ENCODE measurements around the gene RORC.

DNA sequence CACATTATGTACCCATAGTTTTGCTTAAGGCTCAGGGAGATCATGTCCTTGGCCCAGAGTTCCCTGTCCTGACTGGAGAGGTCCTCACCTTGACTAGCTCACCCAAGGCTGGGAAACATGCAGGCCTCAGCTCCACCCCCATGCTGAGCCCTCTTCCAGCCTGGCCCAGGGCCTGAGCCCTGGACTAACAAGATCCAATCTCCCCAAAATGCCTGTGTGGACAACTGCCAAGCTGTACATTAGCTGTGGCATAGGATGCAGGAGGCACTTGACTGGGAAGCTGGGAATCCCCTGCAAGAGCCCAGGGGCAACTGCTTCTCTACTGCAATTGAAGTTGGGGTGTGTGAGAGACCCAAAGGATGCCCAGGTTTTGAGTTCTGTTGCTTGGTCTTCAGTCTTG, 28.4 kb downstream of the RORC start:
- TF ChIP-seq, protein P1, sequence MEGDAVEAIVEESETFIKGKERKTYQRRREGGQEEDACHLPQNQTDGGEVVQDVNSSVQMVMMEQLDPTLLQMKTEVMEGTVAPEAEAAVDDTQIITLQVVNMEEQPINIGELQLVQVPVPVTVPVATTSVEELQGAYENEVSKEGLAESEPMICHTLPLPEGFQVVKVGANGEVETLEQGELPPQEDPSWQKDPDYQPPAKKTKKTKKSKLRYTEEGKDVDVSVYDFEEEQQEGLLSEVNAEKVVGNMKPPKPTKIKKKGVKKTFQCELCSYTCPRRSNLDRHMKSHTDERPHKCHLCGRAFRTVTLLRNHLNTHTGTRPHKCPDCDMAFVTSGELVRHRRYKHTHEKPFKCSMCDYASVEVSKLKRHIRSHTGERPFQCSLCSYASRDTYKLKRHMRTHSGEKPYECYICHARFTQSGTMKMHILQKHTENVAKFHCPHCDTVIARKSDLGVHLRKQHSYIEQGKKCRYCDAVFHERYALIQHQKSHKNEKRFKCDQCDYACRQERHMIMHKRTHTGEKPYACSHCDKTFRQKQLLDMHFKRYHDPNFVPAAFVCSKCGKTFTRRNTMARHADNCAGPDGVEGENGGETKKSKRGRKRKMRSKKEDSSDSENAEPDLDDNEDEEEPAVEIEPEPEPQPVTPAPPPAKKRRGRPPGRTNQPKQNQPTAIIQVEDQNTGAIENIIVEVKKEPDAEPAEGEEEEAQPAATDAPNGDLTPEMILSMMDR (IDR thresholded peaks at IDR 0.05), result no peak
- TF ChIP-seq POLR2A (IDR thresholded peaks at IDR 0.05) (no peak), EP300 (IDR thresholded peaks at IDR 0.05) (no peak)
